Panc1 (cell line): ENCODE measurements around the gene HSP90AB1.

Experiments
- POLR2AphosphoS5 ChIP-seq: IDR thresholded peaks from 2 replicates; pipeline ENCODE4 v1.6.1; 2012; ENCODE audit warnings: mild to moderate bottlenecking, low read depth, low read length, moderate library complexity
- SIN3A ChIP-seq: IDR thresholded peaks from 2 replicates; pipeline ENCODE4 v1.6.1; 2012; ENCODE audit warnings: low read depth, mild to moderate bottlenecking, low read length, moderate library complexity, borderline replicate concordance; ENCODE audit not compliant: insufficient read depth
- TF ChIP-seq, protein P1 (sequence below): fragments of 450-650 bp; IDR thresholded peaks from 2 replicates; pipeline ENCODE4 v1.5.1; 2017; ENCODE audit warnings: mild to moderate bottlenecking
- TF ChIP-seq, protein P2 (sequence below), 2 experiments: IDR thresholded peaks; 2 replicates each; pipeline ENCODE4 v1.6.1; 2011 to 2012; ENCODE audit warnings: low read depth in 2 of 2, control low read depth in 1 of 2, low read length in 1 of 2, mild to moderate bottlenecking in 1 of 2, moderate library complexity in 1 of 2; ENCODE audit not compliant: insufficient read depth in 1 of 2

DNA sequence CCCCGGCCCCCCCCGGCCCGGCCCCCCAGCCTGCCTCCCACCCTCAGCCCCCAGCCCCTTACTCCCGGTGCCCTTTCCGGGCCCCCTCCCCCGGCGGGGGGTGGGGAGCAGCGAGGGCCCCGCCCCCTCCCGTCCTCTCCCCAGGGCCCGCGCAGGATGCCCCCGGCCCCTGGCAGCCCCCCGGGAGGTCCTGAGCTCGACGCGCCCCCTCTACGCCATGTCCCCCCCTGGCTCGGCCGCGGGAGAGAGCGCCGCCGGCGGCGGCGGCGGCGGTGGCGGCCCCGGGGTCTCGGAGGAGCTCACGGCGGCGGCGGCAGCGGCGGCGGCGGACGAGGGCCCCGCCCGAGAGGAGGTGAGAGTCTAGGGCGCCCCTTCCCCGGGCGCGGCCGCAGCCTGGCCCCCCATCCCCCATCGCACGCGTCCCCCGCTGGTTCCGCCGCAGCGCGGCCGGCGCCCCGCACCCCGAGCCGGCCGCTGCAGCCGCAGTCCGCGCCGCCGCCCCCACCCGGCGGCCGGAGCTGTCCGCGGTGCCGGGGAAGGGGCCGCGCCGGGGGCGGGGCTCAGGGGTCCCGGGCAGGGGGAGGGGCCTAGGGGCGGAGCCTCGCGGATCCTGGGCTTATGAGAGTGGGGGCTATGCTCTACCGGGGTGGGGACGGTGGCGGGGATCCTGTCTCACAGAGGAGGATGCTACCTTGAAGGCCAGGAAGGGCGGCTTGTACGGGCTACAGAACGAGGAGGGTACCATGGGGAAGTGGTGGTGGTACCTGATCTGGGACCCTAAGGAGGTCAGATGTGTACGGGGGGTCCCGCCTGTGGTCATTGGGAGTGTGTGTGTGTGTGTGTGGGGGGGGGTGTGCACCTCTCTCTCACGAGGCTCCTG is 23.9 kb downstream of the HSP90AB1 start:
- TF ChIP-seq, protein P1, sequence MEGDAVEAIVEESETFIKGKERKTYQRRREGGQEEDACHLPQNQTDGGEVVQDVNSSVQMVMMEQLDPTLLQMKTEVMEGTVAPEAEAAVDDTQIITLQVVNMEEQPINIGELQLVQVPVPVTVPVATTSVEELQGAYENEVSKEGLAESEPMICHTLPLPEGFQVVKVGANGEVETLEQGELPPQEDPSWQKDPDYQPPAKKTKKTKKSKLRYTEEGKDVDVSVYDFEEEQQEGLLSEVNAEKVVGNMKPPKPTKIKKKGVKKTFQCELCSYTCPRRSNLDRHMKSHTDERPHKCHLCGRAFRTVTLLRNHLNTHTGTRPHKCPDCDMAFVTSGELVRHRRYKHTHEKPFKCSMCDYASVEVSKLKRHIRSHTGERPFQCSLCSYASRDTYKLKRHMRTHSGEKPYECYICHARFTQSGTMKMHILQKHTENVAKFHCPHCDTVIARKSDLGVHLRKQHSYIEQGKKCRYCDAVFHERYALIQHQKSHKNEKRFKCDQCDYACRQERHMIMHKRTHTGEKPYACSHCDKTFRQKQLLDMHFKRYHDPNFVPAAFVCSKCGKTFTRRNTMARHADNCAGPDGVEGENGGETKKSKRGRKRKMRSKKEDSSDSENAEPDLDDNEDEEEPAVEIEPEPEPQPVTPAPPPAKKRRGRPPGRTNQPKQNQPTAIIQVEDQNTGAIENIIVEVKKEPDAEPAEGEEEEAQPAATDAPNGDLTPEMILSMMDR: no peak
- TF ChIP-seq POLR2AphosphoS5: no peak
- TF ChIP-seq SIN3A: no peak
- TF ChIP-seq, protein P2, sequence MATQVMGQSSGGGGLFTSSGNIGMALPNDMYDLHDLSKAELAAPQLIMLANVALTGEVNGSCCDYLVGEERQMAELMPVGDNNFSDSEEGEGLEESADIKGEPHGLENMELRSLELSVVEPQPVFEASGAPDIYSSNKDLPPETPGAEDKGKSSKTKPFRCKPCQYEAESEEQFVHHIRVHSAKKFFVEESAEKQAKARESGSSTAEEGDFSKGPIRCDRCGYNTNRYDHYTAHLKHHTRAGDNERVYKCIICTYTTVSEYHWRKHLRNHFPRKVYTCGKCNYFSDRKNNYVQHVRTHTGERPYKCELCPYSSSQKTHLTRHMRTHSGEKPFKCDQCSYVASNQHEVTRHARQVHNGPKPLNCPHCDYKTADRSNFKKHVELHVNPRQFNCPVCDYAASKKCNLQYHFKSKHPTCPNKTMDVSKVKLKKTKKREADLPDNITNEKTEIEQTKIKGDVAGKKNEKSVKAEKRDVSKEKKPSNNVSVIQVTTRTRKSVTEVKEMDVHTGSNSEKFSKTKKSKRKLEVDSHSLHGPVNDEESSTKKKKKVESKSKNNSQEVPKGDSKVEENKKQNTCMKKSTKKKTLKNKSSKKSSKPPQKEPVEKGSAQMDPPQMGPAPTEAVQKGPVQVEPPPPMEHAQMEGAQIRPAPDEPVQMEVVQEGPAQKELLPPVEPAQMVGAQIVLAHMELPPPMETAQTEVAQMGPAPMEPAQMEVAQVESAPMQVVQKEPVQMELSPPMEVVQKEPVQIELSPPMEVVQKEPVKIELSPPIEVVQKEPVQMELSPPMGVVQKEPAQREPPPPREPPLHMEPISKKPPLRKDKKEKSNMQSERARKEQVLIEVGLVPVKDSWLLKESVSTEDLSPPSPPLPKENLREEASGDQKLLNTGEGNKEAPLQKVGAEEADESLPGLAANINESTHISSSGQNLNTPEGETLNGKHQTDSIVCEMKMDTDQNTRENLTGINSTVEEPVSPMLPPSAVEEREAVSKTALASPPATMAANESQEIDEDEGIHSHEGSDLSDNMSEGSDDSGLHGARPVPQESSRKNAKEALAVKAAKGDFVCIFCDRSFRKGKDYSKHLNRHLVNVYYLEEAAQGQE (IDR thresholded peaks at IDR 0.05; ENCODE audit: insufficient read depth in 1 of 2, low read depth in 2 of 2, low read length in 1 of 2): peak; percentile 61 to 78; a peak in 2 of 4 replicates
